Measurements from ENCODE around the gene SLC25A31. TPM values are rescaled to one million over a fixed set of nuclear protein-coding genes. Genes with fewer than 3 reads are reported as not detected.

Gene SLC25A31
- total RNA-seq, 1 donor from 2014 or later = not detected

DNA sequence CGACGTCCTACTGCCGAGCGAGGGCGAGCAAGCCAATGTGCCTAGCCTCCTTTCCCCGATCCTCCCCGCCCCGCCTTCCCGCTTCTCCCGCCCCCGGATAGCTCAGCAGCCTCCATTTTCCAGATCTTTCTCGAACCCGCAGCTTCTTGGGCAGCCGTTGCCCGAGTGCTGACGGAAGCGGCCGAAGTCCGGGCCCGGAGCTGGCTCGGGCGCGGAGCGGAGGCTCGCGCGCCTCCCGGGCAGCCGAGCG is 51.8 kb downstream of the SLC25A31 start:
- no peaks in the 10 kb centered on the region for H3K9me3 Mint-ChIP-seq
- peaks cover 24% of the 10 kb centered on the region for H3K4me1 Mint-ChIP-seq (ENCODE audit: low read depth)
- H3K36me3 Mint-ChIP-seq (ENCODE audit: low read depth) = peaks cover 9% of the 10 kb centered on the region
- peaks cover 66% of the 10 kb centered on the region for H3K27me3 Mint-ChIP-seq (ENCODE audit: low read depth)
- intact Hi-C loops (cut with micrococcal nuclease) = loop anchor here (1.0 to 10.0 kb wide), 6 partner anchors 98 to 1310 kb away; partner anchors contain the start of genes ABHD18, INTU, LARP1B and MFSD8
- peak overlapping the region; percentile 88 for H3K4me3 Mint-ChIP-seq (ENCODE audit: low read depth)
- no peak overlapping the region for H3K27ac Mint-ChIP-seq
- DNase-seq (ENCODE audit: low spot score) = no peak

DNA sequence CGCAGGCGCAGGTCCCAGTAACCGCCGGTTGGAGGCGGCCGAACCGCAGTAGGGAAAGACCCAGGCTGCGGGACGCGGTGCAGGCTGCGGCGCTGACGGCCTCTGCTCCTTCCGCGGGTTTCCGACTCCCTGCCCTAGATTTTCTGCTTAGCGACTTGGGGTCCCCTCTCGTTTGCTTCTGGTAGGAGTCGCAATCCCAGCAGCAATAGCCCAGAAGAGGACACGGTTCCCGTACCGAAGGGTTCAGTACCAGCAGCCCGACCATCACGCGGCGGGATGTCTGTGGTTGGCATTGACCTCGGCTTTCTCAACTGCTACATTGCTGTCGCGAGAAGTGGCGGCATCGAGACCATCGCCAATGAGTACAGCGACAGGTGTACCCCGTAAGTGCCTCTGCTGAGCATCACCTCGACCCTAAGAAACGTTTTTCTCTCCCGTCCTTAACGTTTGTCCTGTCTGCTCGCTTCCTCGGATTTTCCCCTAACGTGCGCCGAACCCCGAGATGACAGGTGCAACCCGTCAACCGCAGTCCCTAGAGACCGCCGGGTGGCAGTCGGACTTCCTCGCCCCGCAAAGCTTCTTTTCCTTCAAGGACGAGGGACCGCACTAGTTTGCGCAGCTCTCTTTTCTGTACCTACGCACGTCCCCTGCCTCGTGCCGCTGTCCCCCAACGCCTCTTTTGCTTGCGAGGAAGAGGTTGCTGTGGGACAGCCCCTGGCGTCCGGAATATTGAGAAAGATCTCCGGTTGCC is 52.2 kb downstream of the SLC25A31 start, which contains the start of gene HSPA4L:
Gene HSPA4L (plus strand): TSS at position 48 of the 751 bp plus-strand sequence. CDS start 229 bp downstream, at position 277.
- Mint-ChIP-seq H3K27ac (peak within 1 kb of the TSS; percentile 80), H3K9me3 (no peaks in the 10 kb centered on the region), H3K27me3 (ENCODE audit: low read depth) (peaks cover 62% of the 10 kb centered on the region), H3K4me3 (ENCODE audit: low read depth) (peak within 1 kb of the TSS; percentile 88), H3K36me3 (ENCODE audit: low read depth) (peaks cover 9% of the 10 kb centered on the region), H3K4me1 (ENCODE audit: low read depth) (peaks cover 24% of the 10 kb centered on the region)
- intact Hi-C loops (cut with micrococcal nuclease) = loop anchor here (1.0 to 10.0 kb wide), 6 partner anchors 98 to 1310 kb away; partner anchors contain the start of genes ABHD18, INTU, LARP1B and MFSD8
- peak; percentile 59 for DNase-seq (ENCODE audit: low spot score)

DNA sequence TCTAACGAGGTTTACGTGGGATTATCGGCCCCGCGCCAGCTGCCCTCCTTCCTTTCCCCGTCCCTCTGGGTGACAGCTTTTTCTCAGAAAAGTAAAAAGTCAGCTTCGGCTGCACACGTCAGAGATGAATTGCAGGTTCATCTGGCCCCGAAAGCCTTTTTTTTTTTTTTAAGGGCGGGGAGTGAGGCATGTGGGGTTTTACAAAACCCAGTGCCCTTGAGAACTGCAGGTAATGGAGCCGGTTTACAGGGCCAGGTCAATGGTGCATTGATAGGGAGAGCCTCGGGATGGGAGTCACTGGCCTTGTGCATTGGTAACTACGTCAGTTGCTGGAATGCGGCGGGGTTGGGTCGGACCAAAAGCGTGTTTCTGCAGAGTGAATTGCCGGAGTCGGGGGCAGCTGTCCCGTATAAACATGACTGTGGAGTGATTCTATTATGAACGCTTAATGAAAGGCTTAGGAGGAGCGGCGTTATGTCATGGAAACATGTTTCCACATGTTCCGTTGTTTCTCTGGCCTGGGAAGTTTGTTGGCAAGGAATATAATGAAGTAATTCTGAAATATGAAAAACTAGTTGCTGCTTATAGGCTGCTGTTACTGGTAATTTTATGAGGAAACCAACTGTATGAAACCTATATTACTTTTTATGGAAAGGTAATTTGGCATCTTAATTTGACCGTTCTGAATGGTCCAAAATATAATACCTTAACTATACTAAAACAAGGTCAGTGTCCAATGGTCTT is 53.0 kb downstream of the SLC25A31 start:
- peaks cover 9% of the 10 kb centered on the region for H3K36me3 Mint-ChIP-seq (ENCODE audit: low read depth)
- DNase-seq (ENCODE audit: low spot score) = no peak
- H3K9me3 Mint-ChIP-seq = no peaks in the 10 kb centered on the region
- peaks cover 55% of the 10 kb centered on the region for H3K27me3 Mint-ChIP-seq (ENCODE audit: low read depth)
- H3K4me1 Mint-ChIP-seq (ENCODE audit: low read depth) = peaks cover 24% of the 10 kb centered on the region
- peak overlapping the region; percentile 88 for H3K4me3 Mint-ChIP-seq (ENCODE audit: low read depth)
- peak overlapping the region; percentile 80 for H3K27ac Mint-ChIP-seq
- intact Hi-C loops (cut with micrococcal nuclease) = loop anchor here (2.0 to 10.0 kb wide), 4 partner anchors 148 to 1309 kb away; partner anchors contain the start of genes ABHD18, INTU, MFSD8 and PGRMC2

DNA sequence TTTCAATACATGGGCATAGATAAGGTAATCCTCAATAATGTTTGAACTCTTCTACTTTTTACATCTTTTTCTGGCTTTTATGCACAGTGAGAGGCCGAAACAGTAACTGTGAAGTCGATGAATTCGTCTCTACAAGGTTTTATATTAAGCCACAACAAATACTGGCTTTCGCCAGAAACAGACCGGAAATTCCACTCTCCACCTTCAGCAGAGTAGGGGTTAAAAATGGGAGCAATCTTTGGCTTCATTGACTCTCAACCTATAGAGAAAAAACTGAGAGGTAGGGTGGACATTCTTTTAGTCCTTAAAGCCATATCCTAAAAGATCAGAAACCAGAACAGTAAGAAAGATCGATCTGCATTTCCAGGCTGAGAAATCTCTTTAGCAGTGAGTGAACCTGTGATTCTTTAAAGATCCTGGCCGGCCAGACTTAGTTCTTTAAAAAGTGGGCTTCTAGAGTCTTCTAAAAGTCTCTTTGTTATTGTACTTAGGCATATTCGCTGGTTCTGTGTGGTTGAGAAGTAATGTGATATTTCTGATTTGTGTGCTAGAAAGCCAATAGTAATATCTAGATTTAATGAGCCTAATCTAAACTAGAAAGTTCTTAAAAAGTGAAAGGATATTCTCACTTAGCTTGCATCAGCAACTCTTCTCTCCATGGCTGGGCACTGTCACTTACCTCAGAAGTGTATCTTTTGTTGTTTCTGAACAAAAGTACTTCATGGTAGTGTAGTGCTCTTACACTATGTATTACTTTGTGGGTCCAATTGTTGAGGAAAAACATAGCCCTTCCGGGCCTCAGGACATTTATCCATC is 54.0 kb downstream of the SLC25A31 start:
- Mint-ChIP-seq H3K4me1 (ENCODE audit: low read depth) (peaks cover 22% of the 10 kb centered on the region), H3K9me3 (no peaks in the 10 kb centered on the region), H3K36me3 (ENCODE audit: low read depth) (peaks cover 9% of the 10 kb centered on the region), H3K4me3 (ENCODE audit: low read depth) (no peak overlapping the region), H3K27me3 (ENCODE audit: low read depth) (peaks cover 55% of the 10 kb centered on the region), H3K27ac (no peak overlapping the region)
- DNase-seq (ENCODE audit: low spot score) = no peak
- intact Hi-C loops (cut with micrococcal nuclease) = loop anchor here (2.0 to 10.0 kb wide), 4 partner anchors 149 to 1308 kb away; partner anchors contain the start of genes ABHD18, INTU, MFSD8 and PGRMC2

DNA sequence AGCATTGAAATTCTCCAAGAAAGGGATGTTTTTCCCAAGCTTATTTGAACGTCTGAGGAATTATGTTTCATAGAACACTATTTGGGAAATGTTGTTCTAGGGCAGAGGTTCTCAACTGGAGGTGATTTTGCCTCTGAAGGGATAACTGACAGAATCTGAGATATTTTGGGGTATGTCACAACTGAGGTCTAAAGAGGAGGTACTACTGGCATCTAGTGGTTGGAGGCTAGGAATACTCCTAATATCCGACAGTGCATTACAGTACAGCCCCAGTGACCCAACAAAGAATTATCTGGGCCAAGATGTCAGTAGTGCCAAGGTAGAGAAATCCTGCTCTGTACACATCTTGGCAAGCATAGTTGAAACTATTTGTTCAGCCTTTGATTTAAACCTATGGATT is 58.3 kb downstream of the SLC25A31 start:
- H3K27me3 Mint-ChIP-seq (ENCODE audit: low read depth) = peaks cover 46% of the 10 kb centered on the region
- peaks cover 9% of the 10 kb centered on the region for H3K4me1 Mint-ChIP-seq (ENCODE audit: low read depth)
- DNase-seq (ENCODE audit: low spot score) = no peak
- H3K9me3 Mint-ChIP-seq = no peaks in the 10 kb centered on the region
- no peak overlapping the region for H3K4me3 Mint-ChIP-seq (ENCODE audit: low read depth)
- H3K27ac Mint-ChIP-seq = no peak overlapping the region
- H3K36me3 Mint-ChIP-seq (ENCODE audit: low read depth) = no peaks in the 10 kb centered on the region
- intact Hi-C loops (cut with micrococcal nuclease) = loop anchor here (2.0 to 10.0 kb wide), 2 partner anchors 154 to 184 kb away; partner anchors contain the start of gene INTU

DNA sequence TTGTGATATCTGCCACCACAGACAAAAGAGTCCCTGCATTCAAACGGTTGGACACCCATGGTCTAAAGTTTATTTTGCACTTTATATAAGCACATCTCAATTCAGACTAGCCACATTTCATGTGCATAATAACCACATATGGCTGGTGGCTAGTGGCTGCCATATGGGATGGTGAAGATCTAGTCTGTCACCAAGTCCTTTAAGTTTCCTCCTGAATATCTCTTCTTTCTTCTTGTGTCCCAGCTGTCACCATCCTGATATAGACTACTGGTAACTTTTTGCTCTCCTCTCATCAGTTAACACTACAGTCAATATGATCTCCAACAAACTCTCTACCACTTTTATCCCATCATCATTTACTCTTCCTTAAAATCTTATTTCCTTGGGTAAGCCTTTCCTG is 61.2 kb downstream of the SLC25A31 start:
- DNase-seq (ENCODE audit: low spot score) = no peak
- Mint-ChIP-seq H3K4me1 (ENCODE audit: low read depth) (no peaks in the 10 kb centered on the region), H3K36me3 (ENCODE audit: low read depth) (no peaks in the 10 kb centered on the region), H3K27me3 (ENCODE audit: low read depth) (peaks cover 40% of the 10 kb centered on the region), H3K9me3 (no peaks in the 10 kb centered on the region), H3K27ac (no peak overlapping the region), H3K4me3 (ENCODE audit: low read depth) (no peak overlapping the region)
- intact Hi-C loops (cut with micrococcal nuclease) = no loop called here

DNA sequence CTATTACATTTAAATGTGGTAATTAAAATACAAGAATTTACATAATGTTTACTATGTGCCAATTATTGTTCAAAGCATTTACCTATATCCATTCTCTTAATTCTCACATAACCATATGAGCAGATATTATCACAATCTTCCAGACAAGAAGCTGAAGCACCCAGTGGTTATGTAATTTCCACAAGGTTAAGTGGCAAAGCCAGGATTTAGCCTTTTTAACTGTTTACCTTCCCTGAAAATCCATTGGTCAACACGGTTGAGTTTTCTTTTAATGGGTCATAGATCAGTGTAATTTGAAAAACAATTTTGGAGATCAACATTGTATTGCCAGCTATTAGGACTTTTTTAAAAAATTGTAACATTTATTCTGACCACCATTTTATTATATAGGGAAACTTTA is 63.3 kb downstream of the SLC25A31 start:
- H3K27me3 Mint-ChIP-seq (ENCODE audit: low read depth) = peaks cover 39% of the 10 kb centered on the region
- H3K4me3 Mint-ChIP-seq (ENCODE audit: low read depth) = no peak overlapping the region
- intact Hi-C loops (cut with micrococcal nuclease) = no loop called here
- H3K4me1 Mint-ChIP-seq (ENCODE audit: low read depth) = no peaks in the 10 kb centered on the region
- no peaks in the 10 kb centered on the region for H3K9me3 Mint-ChIP-seq
- DNase-seq (ENCODE audit: low spot score) = no peak
- H3K27ac Mint-ChIP-seq = no peak overlapping the region
- H3K36me3 Mint-ChIP-seq (ENCODE audit: low read depth) = no peaks in the 10 kb centered on the region

DNA sequence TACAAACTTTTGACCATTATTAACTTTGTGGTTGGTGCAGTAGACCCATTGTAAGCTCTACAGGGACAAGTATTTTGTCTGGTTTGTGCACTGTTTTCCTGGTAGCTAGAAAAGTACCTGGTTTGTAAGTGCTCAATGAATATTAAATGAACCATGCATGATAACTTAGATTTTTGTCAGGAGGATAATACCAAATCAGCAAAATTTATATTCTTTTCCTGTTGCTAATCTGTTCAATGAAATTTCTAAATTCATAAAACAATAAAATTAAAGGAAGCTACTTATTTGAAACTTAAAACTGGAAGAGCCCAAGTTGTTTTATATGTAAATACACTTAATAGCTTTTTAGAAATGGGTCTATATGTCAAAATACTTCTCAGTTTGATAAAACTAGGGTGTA is 69.5 kb downstream of the SLC25A31 start:
- no peaks in the 10 kb centered on the region for H3K9me3 Mint-ChIP-seq
- intact Hi-C loops (cut with micrococcal nuclease) = no loop called here
- H3K4me1 Mint-ChIP-seq (ENCODE audit: low read depth) = no peaks in the 10 kb centered on the region
- H3K36me3 Mint-ChIP-seq (ENCODE audit: low read depth) = no peaks in the 10 kb centered on the region
- no peak for DNase-seq (ENCODE audit: low spot score)
- no peak overlapping the region for H3K27ac Mint-ChIP-seq
- peaks cover 16% of the 10 kb centered on the region for H3K27me3 Mint-ChIP-seq (ENCODE audit: low read depth)
- no peak overlapping the region for H3K4me3 Mint-ChIP-seq (ENCODE audit: low read depth)

DNA sequence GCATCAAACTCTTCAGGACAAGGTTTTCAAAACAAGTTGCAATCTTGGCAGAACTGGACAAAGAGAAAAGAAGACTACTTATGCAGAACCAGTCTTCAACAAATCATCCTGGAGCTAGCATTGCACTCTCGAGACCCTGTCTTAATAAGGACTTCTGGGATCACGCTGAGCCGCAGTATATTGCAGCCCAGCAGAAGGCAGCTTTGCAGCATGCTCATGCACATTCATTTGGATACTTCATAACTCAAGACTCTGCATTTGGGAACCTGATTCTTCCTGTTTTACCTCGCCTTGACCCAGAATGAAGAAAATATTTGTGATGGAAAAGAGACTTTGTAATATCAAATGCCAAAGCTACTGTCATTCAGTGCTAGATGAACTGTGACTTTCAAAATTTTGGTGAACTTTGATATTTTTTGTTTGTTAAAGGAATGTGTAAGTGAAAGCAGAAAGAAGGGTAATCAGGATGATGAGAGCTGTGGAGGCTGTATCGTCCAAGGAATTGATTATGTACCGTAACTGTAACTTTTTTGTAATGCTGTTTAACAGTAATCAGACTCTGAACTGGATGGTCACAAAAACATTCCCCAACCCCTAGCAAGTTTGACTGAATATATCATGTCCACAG is 79.1 kb downstream of the SLC25A31 start:
- intact Hi-C loops (cut with micrococcal nuclease) = no loop called here
- Mint-ChIP-seq H3K36me3 (ENCODE audit: low read depth) (no peaks in the 10 kb centered on the region), H3K4me1 (ENCODE audit: low read depth) (no peaks in the 10 kb centered on the region), H3K9me3 (no peaks in the 10 kb centered on the region), H3K4me3 (ENCODE audit: low read depth) (no peak overlapping the region), H3K27ac (no peak overlapping the region), H3K27me3 (ENCODE audit: low read depth) (no peaks in the 10 kb centered on the region)
- no peak for DNase-seq (ENCODE audit: low spot score)

DNA sequence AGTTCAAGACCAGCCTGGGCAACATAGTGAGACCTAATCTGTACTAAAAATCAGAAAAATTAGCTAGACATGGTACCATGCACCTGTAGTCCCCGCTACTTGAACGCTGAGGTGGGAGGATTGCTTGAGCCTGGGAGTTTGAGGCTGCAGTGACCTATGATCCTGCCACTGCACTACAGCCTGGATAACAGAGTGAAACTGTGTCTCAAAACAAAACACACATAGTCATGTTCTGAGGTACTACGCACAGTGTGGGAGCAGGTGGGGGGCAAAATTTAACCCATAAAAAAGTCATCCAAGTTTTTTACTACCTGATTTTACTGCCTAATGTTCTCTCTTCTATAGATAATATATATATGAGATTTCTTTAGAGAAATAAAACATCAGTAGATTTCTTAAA is 80.4 kb downstream of the SLC25A31 start:
- no peaks in the 10 kb centered on the region for H3K4me1 Mint-ChIP-seq (ENCODE audit: low read depth)

DNA sequence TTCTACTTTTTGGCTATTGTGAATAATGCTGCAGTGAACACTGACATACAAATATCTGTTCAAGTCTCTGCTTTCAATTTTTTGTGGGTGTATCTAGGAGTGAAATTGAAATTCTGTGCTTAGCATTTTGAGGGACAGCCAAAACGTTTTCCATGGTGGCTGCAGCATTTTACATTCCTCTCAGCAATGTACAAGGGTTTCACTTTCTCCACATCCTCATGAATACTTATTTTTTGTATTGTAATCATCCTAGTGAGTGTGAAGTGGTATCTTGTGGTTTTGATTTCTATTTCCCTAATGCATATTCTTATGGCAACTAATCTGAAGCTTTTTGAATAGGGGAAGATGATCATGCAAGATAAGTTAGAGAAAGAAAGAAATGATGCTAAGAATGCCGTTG is 92.2 kb downstream of the SLC25A31 start:
- intact Hi-C loops (cut with micrococcal nuclease) = no loop called here
- peaks cover 2% of the 10 kb centered on the region for H3K27me3 Mint-ChIP-seq (ENCODE audit: low read depth)
- H3K27ac Mint-ChIP-seq = no peak overlapping the region
- no peak overlapping the region for H3K4me3 Mint-ChIP-seq (ENCODE audit: low read depth)
- H3K36me3 Mint-ChIP-seq (ENCODE audit: low read depth) = no peaks in the 10 kb centered on the region
- DNase-seq (ENCODE audit: low spot score) = no peak
- no peaks in the 10 kb centered on the region for H3K9me3 Mint-ChIP-seq
- no peaks in the 10 kb centered on the region for H3K4me1 Mint-ChIP-seq (ENCODE audit: low read depth)

More for the DNA sequence above, 80.4 kb downstream of the SLC25A31 start:
- Mint-ChIP-seq H3K27me3 (ENCODE audit: low read depth) (no peaks in the 10 kb centered on the region), H3K27ac (no peak overlapping the region), H3K36me3 (ENCODE audit: low read depth) (no peaks in the 10 kb centered on the region), H3K4me3 (ENCODE audit: low read depth) (no peak overlapping the region), H3K9me3 (no peaks in the 10 kb centered on the region)
- intact Hi-C loops (cut with micrococcal nuclease) = no loop called here
- DNase-seq (ENCODE audit: low spot score) = no peak

Data from activated T-helper 2 cell treated with anti-CD3 and anti-CD28 coated beads, Interferon-gamma antibody, Interleukin-2, Interleukin-4, amounts not matched to agents 10 μg/mL and 5 μg/mL and 100 μg/mL, durations not matched to agents 14 hours and 24 hours and 36 hours (primary cell).